HG02981 (cell line): ENCODE results near the gene RFPL1.
A peak's percentile ranks its signal among the peaks of the same experiment; 100 is the strongest.
"Not testable (repeated sequence)": the region's sequence is repeated elsewhere in the genome, so short reads cannot be mapped to it uniquely, and the experiment has no call there.

Source experiments
- ATAC-seq: cut with Tn5 transposase; IDR thresholded peaks from one replicate; pipeline ENCODE4 v1.9.1; 2021; ENCODE audit warnings: mild to moderate bottlenecking, moderate library complexity; ENCODE audit not compliant: unreplicated experiment

Gene RFPL1

GRCh38 chr22:29438283-29438682 is at the start of gene RFPL1:
Gene RFPL1, plus strand, starts transcription at chr22:29438583.
- not testable (repeated sequence) for ATAC-seq

GRCh38 chr22:29388759-29389090 is 49.7 kb upstream of the RFPL1 start:
- no peak for ATAC-seq

- ATAC-seq: no peak
Measured at GRCh38 chr22:29390270-29390669, 48.1 kb upstream of the RFPL1 start.

GRCh38 chr22:29391546-29391945 is 46.8 kb upstream of the RFPL1 start:
- no peak for ATAC-seq

- no peak for ATAC-seq
Measured at GRCh38 chr22:29393019-29393608, 45.3 kb upstream of the RFPL1 start.

- no peak for ATAC-seq
Measured at GRCh38 chr22:29394931-29395581, 43.3 kb upstream of the RFPL1 start.

- ATAC-seq: no peak
Measured at GRCh38 chr22:29396126-29396525, 42.3 kb upstream of the RFPL1 start.

- no peak for ATAC-seq
Measured at GRCh38 chr22:29397791-29398190, 40.6 kb upstream of the RFPL1 start.

- ATAC-seq: no peak
Measured at GRCh38 chr22:29400576-29400975, 37.8 kb upstream of the RFPL1 start.

- ATAC-seq: not testable (repeated sequence)
Measured at GRCh38 chr22:29401538-29401937, 36.8 kb upstream of the RFPL1 start.

GRCh38 chr22:29408940-29409339 is 29.4 kb upstream of the RFPL1 start:
- no peak for ATAC-seq

GRCh38 chr22:29411569-29412211 is 26.7 kb upstream of the RFPL1 start:
- peak; percentile 62 for ATAC-seq

GRCh38 chr22:29412772-29413171 is 25.6 kb upstream of the RFPL1 start:
- not testable (repeated sequence) for ATAC-seq

- not testable (repeated sequence) for ATAC-seq
Measured at GRCh38 chr22:29414951-29415591, 23.3 kb upstream of the RFPL1 start.

- not testable (repeated sequence) for ATAC-seq
Measured at GRCh38 chr22:29418704-29419103, 19.7 kb upstream of the RFPL1 start.

- ATAC-seq: no peak
Measured at GRCh38 chr22:29426476-29426875, 11.9 kb upstream of the RFPL1 start.

GRCh38 chr22:29427176-29427760 is 11.1 kb upstream of the RFPL1 start:
- ATAC-seq: no peak

GRCh38 chr22:29431986-29432385 is 6.4 kb upstream of the RFPL1 start:
- no peak for ATAC-seq

GRCh38 chr22:29433856-29434255 is 4.5 kb upstream of the RFPL1 start:
- no peak for ATAC-seq

- ATAC-seq: no peak
Measured at GRCh38 chr22:29434288-29434687, 4.1 kb upstream of the RFPL1 start.
